ENCODE data around the gene KIF5C.

The KIF5C gene

GRCh38 chr2:149012545-149012944, 137.5 kb downstream of the KIF5C start:
- no peak for DNase-seq (ENCODE audit: low read depth in 2 of 3, low spot score in 2 of 3)

- no peak for DNase-seq (ENCODE audit: low read depth in 2 of 3, low spot score in 2 of 3)
Observed at GRCh38 chr2:149015501-149015900, 140.5 kb downstream of the KIF5C start.

- DNase-seq (ENCODE audit: low read depth in 2 of 3, low spot score in 2 of 3): no peak
Observed at GRCh38 chr2:149015926-149016563, 141.0 kb downstream of the KIF5C start.

GRCh38 chr2:149017116-149017985, 142.3 kb downstream of the KIF5C start:
- DNase-seq (ENCODE audit: low read depth in 2 of 3, low spot score in 2 of 3): peak; percentile 24 to 51 (median 34)

- DNase-seq (ENCODE audit: low read depth in 2 of 3, low spot score in 2 of 3): no peak
Observed at GRCh38 chr2:149018981-149019380, 144.0 kb downstream of the KIF5C start.

GRCh38 chr2:149019768-149020167, 144.7 kb downstream of the KIF5C start:
- no peak for DNase-seq (ENCODE audit: low read depth in 2 of 3, low spot score in 2 of 3)

GRCh38 chr2:149020432-149020851, 145.4 kb downstream of the KIF5C start:
- no peak for DNase-seq (ENCODE audit: low read depth in 2 of 3, low spot score in 2 of 3)

GRCh38 chr2:149021271-149021719, 146.3 kb downstream of the KIF5C start:
- no peak for DNase-seq (ENCODE audit: low read depth in 2 of 3, low spot score in 2 of 3)

- no peak for DNase-seq (ENCODE audit: low read depth in 2 of 3, low spot score in 2 of 3)
Observed at GRCh38 chr2:149021761-149022160, 146.7 kb downstream of the KIF5C start.

GRCh38 chr2:149023091-149023490, 148.1 kb downstream of the KIF5C start:
- DNase-seq (ENCODE audit: low read depth in 2 of 3, low spot score in 2 of 3): no peak

GRCh38 chr2:149027590-149028250, 152.7 kb downstream of the KIF5C start:
- no peak for DNase-seq (ENCODE audit: low read depth in 2 of 3, low spot score in 2 of 3)

- no peak for DNase-seq (ENCODE audit: low read depth in 2 of 3, low spot score in 2 of 3)
Observed at GRCh38 chr2:149028377-149028776, 153.3 kb downstream of the KIF5C start.

- no peak for DNase-seq (ENCODE audit: low read depth in 2 of 3, low spot score in 2 of 3)
Observed at GRCh38 chr2:149028891-149029290, 153.9 kb downstream of the KIF5C start.

GRCh38 chr2:149029307-149029965, 154.4 kb downstream of the KIF5C start:
- DNase-seq (ENCODE audit: low read depth in 2 of 3, low spot score in 2 of 3): no peak

- DNase-seq (ENCODE audit: low read depth in 2 of 3, low spot score in 2 of 3): no peak
Observed at GRCh38 chr2:149031396-149031795, 156.4 kb downstream of the KIF5C start.

GRCh38 chr2:149033716-149034115, 158.7 kb downstream of the KIF5C start:
- DNase-seq (ENCODE audit: low read depth in 2 of 3, low spot score in 2 of 3): no peak

- DNase-seq (ENCODE audit: low read depth in 2 of 3, low spot score in 2 of 3): no peak
Observed at GRCh38 chr2:149034406-149034805, 159.4 kb downstream of the KIF5C start.

GRCh38 chr2:149036507-149037293, 161.7 kb downstream of the KIF5C start:
- DNase-seq (ENCODE audit: low read depth in 2 of 3, low spot score in 2 of 3): no peak

- DNase-seq (ENCODE audit: low read depth in 2 of 3, low spot score in 2 of 3): no peak
Observed at GRCh38 chr2:149037851-149038250, 162.8 kb downstream of the KIF5C start.

- no peak for DNase-seq (ENCODE audit: low read depth in 2 of 3, low spot score in 2 of 3)
Observed at GRCh38 chr2:149038442-149039212, 163.6 kb downstream of the KIF5C start, which contains the start of gene LYPD6B. Gene LYPD6B (plus strand): TSS chr2:149038699. CDS start chr2:149130949, 92,250 bp downstream.

All from activated CD8-positive, alpha-beta memory T cell treated with anti-CD3 and anti-CD28 coated beads for 48 hours (primary cell).